ENCODE data around the gene HNRNPA1L2. TPM values are rescaled to one million over a fixed set of nuclear protein-coding genes. Genes with fewer than 3 reads are reported as not detected.

HNRNPA1L2 gene
- total RNA-seq, 1 experiment from 2014 or later: 10.6 TPM

GRCh38 chr13:52651897-52652195 is 9.6 kb downstream of the HNRNPA1L2 start:
- peaks cover 6 to 7% of the 10 kb centered on the region in 2 experiments for H3K4me1 Mint-ChIP-seq
- no peaks in the 10 kb centered on the region for H3K9me3 Mint-ChIP-seq
- no peak overlapping the region for H3K4me3 Mint-ChIP-seq
- no peak overlapping the region for H2BK20ac ChIP-seq (ENCODE audit: low read depth, low read length, poor library complexity, severe bottlenecking)
- no peak overlapping the region for H3T11ph ChIP-seq (ENCODE audit: low read length)
- no peaks in the 10 kb centered on the region for H3K27me3 ChIP-seq (ENCODE audit: insufficient read depth, low read length)
- H3K27me3 Mint-ChIP-seq (ENCODE audit: low read depth): no peaks in the 10 kb centered on the region
- H2BK15ac ChIP-seq (ENCODE audit: low read depth, low read length): no peak overlapping the region
- H3K79me1 ChIP-seq (ENCODE audit: insufficient read depth, low read depth, low read length, poor library complexity, severe bottlenecking): peaks cover 2% of the 10 kb centered on the region
- H4K8ac ChIP-seq (replicated peaks; ENCODE audit: insufficient read length, low read depth, low read length): no peak overlapping the region
- no peak overlapping the region for H4K91ac ChIP-seq (ENCODE audit: insufficient read length, low read depth, low read length)
- no peak overlapping the region for H2AFZ ChIP-seq (ENCODE audit: low read length)
- H4K5ac ChIP-seq (ENCODE audit: insufficient read length, low read depth, low read length): peak overlapping the region; percentile 6
- H3K27ac Mint-ChIP-seq: no peak overlapping the region
- peaks cover 10 to 32% (median 29%) of the 10 kb centered on the region in 3 experiments; a peak in 6 of 7 replicates for H3K36me3 Mint-ChIP-seq (ENCODE audit: insufficient read depth in 1 of 3, low read depth in 3 of 3)
- no peak overlapping the region for H3K23ac ChIP-seq (ENCODE audit: insufficient read length, low read depth, low read length)
- peaks cover 27% of the 10 kb centered on the region; the same call in 1 of the 2 replicates for H3K79me2 ChIP-seq (ENCODE audit: insufficient read depth, low read length)
- peak overlapping the region; percentile 89 for H3K18ac ChIP-seq (ENCODE audit: insufficient read length, low read depth, low read length)
- peak overlapping the region; percentile 43 for H3K4me2 ChIP-seq (ENCODE audit: insufficient read depth, insufficient read length, low read length)
- TF ChIP-seq CTCF (conservative IDR thresholded peaks at IDR 0.05): no peak
- DNase-seq: no peak
- H3K14ac ChIP-seq (ENCODE audit: insufficient read depth, low read length): peak overlapping the region; percentile 94
- peak overlapping the region; percentile 93 for H3K9ac ChIP-seq (ENCODE audit: extremely low read depth, insufficient read length, low read length)
- no peaks in the 10 kb centered on the region; the same call in 1 of the 2 replicates for H3K4me1 ChIP-seq (ENCODE audit: insufficient read depth, low read length)
- H4K20me1 ChIP-seq (ENCODE audit: control insufficient read depth, insufficient read depth, insufficient read length): no peaks in the 10 kb centered on the region
- peak overlapping the region; percentile 10 for H2BK120ac ChIP-seq (ENCODE audit: low read depth, low read length, poor library complexity, severe bottlenecking)
- H2BK12ac ChIP-seq (ENCODE audit: insufficient read length, low read depth, low read length): no peak overlapping the region
- WGBS (ENCODE audit: extremely low coverage, insufficient read length, low lambda C conversion rate): no CpG with 5 or more reads among the region's 7 CpGs
- H3K56ac ChIP-seq (ENCODE audit: insufficient read length, low read depth, low read length): peak overlapping the region; percentile 42
- peaks cover 9% of the 10 kb centered on the region for H3K23me2 ChIP-seq (ENCODE audit: insufficient read length, low read depth, low read length, poor library complexity, severe bottlenecking)
- H2AK5ac ChIP-seq (ENCODE audit: insufficient read length, low read length): no peak overlapping the region
- H3K4ac ChIP-seq (ENCODE audit: low read depth, low read length): peak overlapping the region; percentile 1; the same call in 1 of the 2 replicates
- peak overlapping the region; percentile 88 for H3K27ac ChIP-seq (ENCODE audit: insufficient read length, low read depth, low read length)
- H3K9me3 ChIP-seq (ENCODE audit: control insufficient read depth, low read depth, low read length): no peaks in the 10 kb centered on the region
- H2BK5ac ChIP-seq (ENCODE audit: insufficient read length, low read length): peak overlapping the region; percentile 62
